ENCODE measurements around the gene PDE4D.

- TF ChIP-seq CTCF (IDR thresholded peaks at IDR 0.05), result no peak
- TF ChIP-seq POLR2A (IDR thresholded peaks at IDR 0.05), result no peak
Observed at GRCh38 chr5:59525311-59525710, 368.2 kb downstream of the PDE4D start.

Measured in heart left ventricle (tissue), 13 donors.